Kidney (tissue), 22 donors: ENCODE data around the gene ANGPTL4. TPM values are rescaled to one million over a fixed set of nuclear protein-coding genes. Genes with fewer than 3 reads are reported as not detected.
"Not testable (repeated sequence)": the region's sequence is repeated elsewhere in the genome, so short reads cannot be mapped to it uniquely, and the experiment has no call there.

Experiments
- DNase-seq, 5 donors: peaks; one replicate each; pipeline ENCODE4 v3.0.0-alpha.2; 2013 to 2020
- FAIRE-seq: peaks from 2 replicates; lab custom pipeline; 2012; peaks lifted over from hg19 to GRCh38; lab: Jason Lieb, UNC
- H3K27ac ChIP-seq, 2 donors: one replicate each; pipeline ENCODE4 v1.7.0; 2013; ENCODE audit warnings: low read depth in 2 of 2, low read length in 2 of 2, inconsistent platforms in 1 of 2
- H3K27me3 ChIP-seq: one replicate; pipeline ENCODE4 v1.7.1; 2013; ENCODE audit warnings: low read length, inconsistent platforms; ENCODE audit not compliant: control insufficient read depth, insufficient read depth
- H3K36me3 ChIP-seq, 3 donors: one replicate each; pipeline versions ENCODE4 v1.7.0 to v1.7.1; 2013; ENCODE audit warnings: low read length in 3 of 3, control low read depth in 1 of 3, inconsistent platforms in 1 of 3; ENCODE audit not compliant: insufficient read depth in 3 of 3, control insufficient read depth in 2 of 3
- H3K4me1 ChIP-seq, 3 donors: one replicate each; pipeline versions ENCODE4 v1.7.0 to v1.7.1; 2013; ENCODE audit warnings: low read length in 3 of 3, inconsistent platforms in 1 of 3, low read depth in 1 of 3; ENCODE audit not compliant: control insufficient read depth in 2 of 3, insufficient read depth in 2 of 3
- H3K4me3 ChIP-seq, 3 donors: one replicate each; pipeline versions ENCODE4 v1.7.0 to v1.8.1; 2013; ENCODE audit warnings: low read length in 3 of 3, control low read depth in 1 of 3, inconsistent platforms in 1 of 3
- H3K9ac ChIP-seq, 3 donors: one replicate each; pipeline versions ENCODE4 v1.7.0 to v1.7.1; 2013; ENCODE audit warnings: low read length in 3 of 3, control low read depth in 1 of 3, inconsistent platforms in 1 of 3
- H3K9me3 ChIP-seq, 3 donors: one replicate each; pipeline versions ENCODE4 v1.7.0 to v1.7.1; 2013; ENCODE audit warnings: low read length in 3 of 3, control low read depth in 1 of 3, inconsistent platforms in 1 of 3; ENCODE audit not compliant: control insufficient read depth in 2 of 3, insufficient read depth in 1 of 3
- CTCF ChIP-seq: IDR thresholded peaks from 3 replicates; pipeline ENCODE4 v1.5.1; 2012; ENCODE audit warnings: mild to moderate bottlenecking, moderate library complexity, borderline replicate concordance; ENCODE audit not compliant: insufficient read depth; ENCODE audit errors: extremely low read depth
- intact Hi-C: fragments of 100-400 bp; cut with DNase I; formaldehyde crosslinking; loops from one replicate; pipeline ENCODE4 v1.11.1; 2022
- long read RNA-seq, 10 donors: library from polyadenylated mRNA in 1 of 10; unstranded in 1 of 10; transcript quantifications; one replicate each; pipeline ENCODE4 v2.0.0 and lab custom pipeline, GENCODE V29; 2021 to 2026
- polyA plus RNA-seq: library from polyadenylated mRNA; stranded (reverse); fragments of 350-450 nt; fragmentation: Illumina TruSeq; extraction: RNeasy Lipid Tissue Mini Kit (QIAGEN cat#74804); gene quantifications from one replicate; pipeline ENCODE4 v1.2.3, GENCODE V29; 2014; ENCODE audit warnings: low read depth, low replicate concordance; ENCODE audit not compliant: insufficient read depth
- total RNA-seq: library from RNA; stranded (reverse); fragmentation: NEBNext Ultra II Directional; extraction: Animal tissue kit (Norgen Biotek cat#: 25700); gene quantifications from one replicate; pipeline ENCODE4 v1.2.1, GENCODE V29; 2021
- donor health status: control.
- donor health status: control.
- donor health status: control.
- donor health status: control.
- donor health status: control.
- donor health status: DM: yes; HTN: yes; CAD: no.
- donor health status: Normal renal cell carcinoma (clear cell type).

ANGPTL4 gene
- total RNA-seq: 7.2 TPM
- 40.3 TPM for polyA plus RNA-seq
- long read RNA-seq, donor 1, partial matches to known transcripts: 0 of 12 reads
- long read RNA-seq, donor 1, other reads (novel, unspliced or antisense): 12 of 12 reads
- long read RNA-seq, donor 2: 0 reads
- long read RNA-seq, donor 3, partial matches to known transcripts: 0 of 1 reads
- long read RNA-seq, donor 3, other reads (novel, unspliced or antisense): 0 of 1 reads
- long read RNA-seq, donor 4: 0 reads
- long read RNA-seq, donor 5: 0 reads
- long read RNA-seq, donor 6, partial matches to known transcripts: 0 of 1 reads
- long read RNA-seq, donor 6, other reads (novel, unspliced or antisense): 0 of 1 reads
- long read RNA-seq, donor 7, transcript ANGPTL4-201 (7 exons, 1,879 nt): major isoform, 6 of 11 reads
- long read RNA-seq, donor 7, partial matches to known transcripts: 1 of 11 reads
- long read RNA-seq, donor 7, other reads (novel, unspliced or antisense): 2 of 11 reads
- long read RNA-seq, donor 8, partial matches to known transcripts: 0 of 1 reads
- long read RNA-seq, donor 8, other reads (novel, unspliced or antisense): 0 of 1 reads
- long read RNA-seq, donor 9: 0 reads
- long read RNA-seq, donor 10, partial matches to known transcripts: 0 of 15 reads
- long read RNA-seq, donor 10, other reads (novel, unspliced or antisense): 15 of 15 reads

GRCh38 chr19:8363803-8364771 lies at the start of gene ANGPTL4:
Gene ANGPTL4, plus strand, starts transcription at chr19:8364155. Its CDS starts 167 bp downstream, at chr19:8364322.
- H3K4me1 ChIP-seq: peaks cover 0 to 25% (median 9%) of the 10 kb centered on the region in 3 donors
- DNase-seq (peak; percentile 59 to 83 (median 70)), FAIRE-seq (no peak)
- no peaks in the 10 kb centered on the region for H3K36me3 ChIP-seq
- intact Hi-C loops: no loop called here
- H3K9ac ChIP-seq: peak within 1 kb of the TSS in 2 of 3 donors; percentile 10 to 55
- peaks cover 3% of the 10 kb centered on the region for H3K27me3 ChIP-seq
- no peaks in the 10 kb centered on the region for H3K9me3 ChIP-seq
- H3K27ac ChIP-seq: peak within 1 kb of the TSS in 1 of 2 donors; percentile 32
- no peak for TF ChIP-seq CTCF
- peak within 1 kb of the TSS; percentile 26 to 59 (median 53) for H3K4me3 ChIP-seq

GRCh38 chr19:8314981-8315640 lies 48.8 kb upstream of the ANGPTL4 start:
- H3K9ac ChIP-seq, H3K27me3 ChIP-seq, H3K4me3 ChIP-seq, H3K9me3 ChIP-seq, intact Hi-C loops, DNase-seq, H3K27ac ChIP-seq, H3K4me1 ChIP-seq, FAIRE-seq: not testable (repeated sequence)
- H3K36me3 ChIP-seq: peaks cover 3 to 17% (median 10%) of the 10 kb centered on the region in 3 donors

GRCh38 chr19:8316351-8317125 lies 47.4 kb upstream of the ANGPTL4 start:
- FAIRE-seq (no peak), DNase-seq (peak in 1 of 5 donors; percentile 69)
- Histone ChIP-seq H3K36me3 (peaks cover 3 to 12% (median 10%) of the 10 kb centered on the region in 3 donors), H3K9ac (no peak overlapping the region), H3K4me1 (peaks cover 0 to 14% (median 3%) of the 10 kb centered on the region in 3 donors), H3K4me3 (no peak overlapping the region), H3K27me3 (no peaks in the 10 kb centered on the region), H3K9me3 (no peaks in the 10 kb centered on the region), H3K27ac (no peak overlapping the region)
- intact Hi-C loops: no loop called here
- no peak for TF ChIP-seq CTCF

- FAIRE-seq, H3K4me3 ChIP-seq, H3K9me3 ChIP-seq, DNase-seq, H3K27me3 ChIP-seq, H3K9ac ChIP-seq, intact Hi-C loops, H3K27ac ChIP-seq: not testable (repeated sequence)
- peaks cover 3 to 22% (median 10%) of the 10 kb centered on the region in 3 donors for H3K4me1 ChIP-seq
- peaks cover 9 to 20% (median 12%) of the 10 kb centered on the region in 3 donors for H3K36me3 ChIP-seq
Measured at GRCh38 chr19:8318835-8319234, 45.1 kb upstream of the ANGPTL4 start.
